ENCODE data around the gene DUT. TPM values are rescaled to one million over a fixed set of nuclear protein-coding genes. Genes with fewer than 3 reads are reported as not detected.

The DUT gene
- total RNA-seq, 2 experiments from 2014 or later, result 60.7 to 65.3 TPM

- Mint-ChIP-seq H3K9me3 (no peaks in the 10 kb centered on the region), H3K27ac (no peak overlapping the region), H3K27me3 (peaks cover 4% of the 10 kb centered on the region), H3K4me1 (ENCODE audit: low read depth) (no peaks in the 10 kb centered on the region), H3K36me3 (ENCODE audit: low read depth) (no peaks in the 10 kb centered on the region), H3K4me3 (no peak overlapping the region)
- Histone ChIP-seq H3K36me3 (ENCODE audit: insufficient read depth, low read length) (no peaks in the 10 kb centered on the region), H3K4me3 (ENCODE audit: low read length) (no peak overlapping the region), H3K9me3 (ENCODE audit: control insufficient read depth in 1 of 2, insufficient read depth in 1 of 2, low read length in 2 of 2) (no peaks in the 10 kb centered on the region), H3K27me3 (ENCODE audit: control insufficient read depth in 1 of 2, insufficient read depth in 2 of 2, low read length in 2 of 2) (peaks cover 0 to 4% of the 10 kb centered on the region in 2 experiments), H3K27ac (ENCODE audit: low read depth in 1 of 2, low read length in 2 of 2) (no peak overlapping the region), H3K4me1 (ENCODE audit: insufficient read depth, low read length) (no peaks in the 10 kb centered on the region)
- DNase-seq (no peak), ATAC-seq (ENCODE audit: poor library complexity) (no peak)
- intact Hi-C loops (cut with DNase I, micrococcal nuclease), result no loop called here
- no peak for TF ChIP-seq CTCF (IDR thresholded peaks at IDR 0.05)
- POLR2A ChIA-PET, result no interaction called here
- CTCF ChIA-PET, result no interaction called here
Measured at GRCh38 chr15:48385031-48385830, 54.0 kb downstream of the DUT start.

- Histone ChIP-seq H3K4me1 (ENCODE audit: insufficient read depth, low read length) (no peaks in the 10 kb centered on the region), H3K27me3 (ENCODE audit: control insufficient read depth in 1 of 2, insufficient read depth in 2 of 2, low read length in 2 of 2) (peaks cover 0 to 4% of the 10 kb centered on the region in 2 experiments), H3K4me3 (ENCODE audit: low read length) (no peak overlapping the region), H3K27ac (ENCODE audit: low read depth in 1 of 2, low read length in 2 of 2) (no peak overlapping the region), H3K9me3 (ENCODE audit: control insufficient read depth in 1 of 2, insufficient read depth in 1 of 2, low read length in 2 of 2) (no peaks in the 10 kb centered on the region), H3K36me3 (ENCODE audit: insufficient read depth, low read length) (no peaks in the 10 kb centered on the region)
- ATAC-seq (ENCODE audit: poor library complexity) (no peak), DNase-seq (no peak)
- Mint-ChIP-seq H3K9me3 (no peaks in the 10 kb centered on the region), H3K27ac (no peak overlapping the region), H3K27me3 (peaks cover 9% of the 10 kb centered on the region), H3K4me3 (no peak overlapping the region), H3K36me3 (ENCODE audit: low read depth) (no peaks in the 10 kb centered on the region), H3K4me1 (ENCODE audit: low read depth) (no peaks in the 10 kb centered on the region)
- CTCF ChIA-PET, result no interaction called here
- TF ChIP-seq CTCF (IDR thresholded peaks at IDR 0.05), result no peak
- intact Hi-C loops (cut with DNase I, micrococcal nuclease), result no loop called here
- POLR2A ChIA-PET, result no interaction called here
Measured at GRCh38 chr15:48388016-48388851, 57.0 kb downstream of the DUT start.

- DNase-seq (no peak), ATAC-seq (ENCODE audit: poor library complexity) (no peak)
- Mint-ChIP-seq H3K27me3 (peaks cover 9% of the 10 kb centered on the region), H3K4me1 (ENCODE audit: low read depth) (no peaks in the 10 kb centered on the region), H3K4me3 (no peak overlapping the region), H3K36me3 (ENCODE audit: low read depth) (no peaks in the 10 kb centered on the region), H3K9me3 (no peaks in the 10 kb centered on the region), H3K27ac (no peak overlapping the region)
- H3K9me3 ChIP-seq (ENCODE audit: control insufficient read depth in 1 of 2, insufficient read depth in 1 of 2, low read length in 2 of 2), result no peaks in the 10 kb centered on the region
- no peaks in the 10 kb centered on the region for H3K36me3 ChIP-seq (ENCODE audit: insufficient read depth, low read length)
- no peak overlapping the region for H3K4me3 ChIP-seq (ENCODE audit: low read length)
- no peaks in the 10 kb centered on the region for H3K4me1 ChIP-seq (ENCODE audit: insufficient read depth, low read length)
- H3K27me3 ChIP-seq (ENCODE audit: control insufficient read depth in 1 of 2, insufficient read depth in 2 of 2, low read length in 2 of 2), result no peaks in the 10 kb centered on the region
- CTCF ChIA-PET, result no interaction called here
- intact Hi-C loops (cut with DNase I, micrococcal nuclease), result no loop called here
- TF ChIP-seq CTCF (IDR thresholded peaks at IDR 0.05), result no peak
- H3K27ac ChIP-seq (ENCODE audit: low read depth in 1 of 2, low read length in 2 of 2), result no peak overlapping the region
- POLR2A ChIA-PET, result no interaction called here
Measured at GRCh38 chr15:48388910-48389309, 57.7 kb downstream of the DUT start.
